HepG2 (cell line): Measurements from ENCODE around the gene NCBP2. TPM values are rescaled to one million over a fixed set of nuclear protein-coding genes. Genes with fewer than 3 reads are reported as not detected.

Source experiments
- AGO1 ChIP-seq: fragments of 200-400 bp; formaldehyde crosslinking; IDR thresholded peaks from 2 replicates; pipeline ENCODE4 v1.6.1; 2017; ENCODE audit warnings: mild to moderate bottlenecking, low read depth, low read length, moderate library complexity; ENCODE audit not compliant: poor library complexity, severe bottlenecking
- ARID2 ChIP-seq: sonication (generic); formaldehyde crosslinking; IDR thresholded peaks from 2 replicates; pipeline ENCODE4 v1.8.1; 2022; ENCODE audit warnings: mild to moderate bottlenecking, missing genetic modification reagents, borderline replicate concordance
- CBX5 ChIP-seq: sonication (generic); formaldehyde crosslinking; IDR thresholded peaks from 2 replicates; pipeline ENCODE4 v1.4.0; 2020; ENCODE audit warnings: missing genetic modification reagents, borderline replicate concordance
- MATR3 ChIP-seq: sonication (generic); formaldehyde crosslinking; IDR thresholded peaks from 2 replicates; pipeline ENCODE4 v1.4.0; 2020; ENCODE audit warnings: missing genetic modification reagents
- POLR2A ChIP-seq, 2 experiments: IDR thresholded peaks; 2 replicates each; pipeline ENCODE4 v1.6.1; 2011; ENCODE audit warnings: low read depth in 2 of 2, low read length in 2 of 2, mild to moderate bottlenecking in 1 of 2, moderate library complexity in 1 of 2; ENCODE audit not compliant: insufficient read depth in 1 of 2
- RARA ChIP-seq: IDR thresholded peaks from 2 replicates; pipeline ENCODE4 v1.6.1; 2016; ENCODE audit warnings: missing genetic modification reagents, missing compliant biosample characterization
- SAP130 ChIP-seq: IDR thresholded peaks from 2 replicates; pipeline ENCODE4 v1.6.1; 2016; ENCODE audit warnings: low read depth
- SP4 ChIP-seq: sonication (generic); formaldehyde crosslinking; IDR thresholded peaks from 2 replicates; pipeline ENCODE4 v1.8.1; 2023; ENCODE audit warnings: mild to moderate bottlenecking, missing genetic modification reagents
- ZFY ChIP-seq: sonication (generic); formaldehyde crosslinking; IDR thresholded peaks from 2 replicates; pipeline ENCODE4 v1.4.0; 2020; ENCODE audit warnings: missing genetic modification reagents
- ZNF572 ChIP-seq: sonication (generic); formaldehyde crosslinking; IDR thresholded peaks from 2 replicates; pipeline ENCODE4 v1.5.1; 2020; ENCODE audit warnings: mild to moderate bottlenecking, missing genetic modification reagents
- polyA plus RNA-seq, 8 experiments: library from polyadenylated mRNA; depleted of rRNA in 3 of 8; stranded (reverse) in 7 of 8; unstranded in 1 of 8; fragments of >200 nt; fragmentation: Illumina TruSeq in 4 of 8; extraction: Trizol in 4 of 8; gene quantifications; 2 replicates each; pipeline versions ENCODE4 v1.2.1 to v1.2.3, GENCODE V29; 2011 to 2016; ENCODE audit warnings: low read depth in 4 of 8, missing spikeins in 1 of 8, mixed read lengths in 1 of 8; ENCODE audit not compliant: insufficient read depth in 1 of 8
- total RNA-seq, 5 experiments: library from RNA; depleted of rRNA; stranded (reverse); fragments of >200 nt; fragmentation: Illumina TruSeq; extraction: Trizol; gene quantifications; 2 replicates each; pipeline ENCODE4 v1.2.3, GENCODE V29; 2016; ENCODE audit warnings: low read depth in 1 of 5
- TF ChIP-seq, protein P1 (sequence below), 2 experiments: fragments of 450-650 bp in 1 of 2; sonication (generic) in 1 of 2; formaldehyde crosslinking in 1 of 2; IDR thresholded peaks; 2 replicates each; pipeline versions ENCODE4 v1.6.1 to v1.8.0; 2016 to 2022; ENCODE audit warnings: antibody characterized with exemption in 1 of 2, mild to moderate bottlenecking in 1 of 2, missing genetic modification reagents in 1 of 2
- TF ChIP-seq, protein P2 (sequence below): sonication (generic); formaldehyde crosslinking; IDR thresholded peaks from 2 replicates; pipeline ENCODE4 v1.8.0; 2022; ENCODE audit warnings: missing genetic modification reagents, mild to moderate bottlenecking, inconsistent platforms, borderline replicate concordance
- TF ChIP-seq, protein P3 (sequence below): sonication (generic); formaldehyde crosslinking; IDR thresholded peaks from 2 replicates; pipeline ENCODE4 v1.5.0; 2020; ENCODE audit warnings: mild to moderate bottlenecking, low read depth, missing genetic modification reagents, borderline replicate concordance
- TF ChIP-seq, protein P4 (sequence below): sonication (generic); formaldehyde crosslinking; IDR thresholded peaks from 2 replicates; pipeline ENCODE4 v1.5.1; 2020; ENCODE audit warnings: mild to moderate bottlenecking, missing genetic modification reagents, moderate library complexity

Gene NCBP2
- total and polyA plus RNA-seq, 2 of the 13 experiments (the other 11 are each of a cell fraction or from before 2014, with no cell fraction given): 58.7 to 95.5 TPM

DNA sequence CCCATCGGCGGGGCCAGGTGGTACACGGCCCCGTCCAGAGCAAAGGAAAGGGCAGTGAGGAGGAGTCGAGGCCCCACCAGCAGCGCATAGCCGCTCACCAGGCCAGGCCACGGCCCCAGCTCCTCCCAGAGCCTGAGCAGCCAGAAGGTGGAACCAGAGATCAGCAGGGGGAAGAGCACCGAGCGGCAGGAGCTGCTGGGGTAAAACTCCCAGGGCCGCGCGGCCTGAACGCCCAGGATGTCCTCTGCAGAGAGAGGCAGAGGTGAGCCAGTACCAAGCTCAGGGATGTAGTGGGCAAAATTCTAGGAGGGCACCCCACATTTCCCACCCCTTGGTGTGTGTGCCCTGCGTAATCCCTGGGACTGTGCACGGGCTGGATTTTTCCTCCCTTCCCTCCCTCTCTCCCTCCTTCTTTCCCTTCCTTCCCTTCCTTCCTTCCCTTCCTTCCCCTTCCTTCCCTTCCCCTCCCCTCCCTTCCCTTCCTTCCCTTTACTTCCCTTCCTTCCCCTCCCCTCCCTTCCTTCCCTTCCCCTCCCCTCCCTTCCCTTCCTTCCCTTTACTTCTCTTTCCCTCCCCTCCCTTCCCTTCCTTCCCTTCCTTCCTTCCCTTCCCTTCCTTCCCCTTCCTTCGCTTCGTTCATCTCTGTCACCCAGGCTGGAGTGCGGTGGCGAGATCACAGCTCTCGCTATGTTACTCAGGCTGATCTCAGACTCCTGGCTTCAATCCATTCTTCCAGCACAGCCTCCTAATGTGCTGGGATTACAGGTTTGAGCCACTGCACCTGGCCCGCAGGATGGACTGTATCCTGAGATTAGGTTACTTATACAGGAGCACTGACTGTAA, 6.3 kb upstream of the NCBP2 start (continued):
- TF ChIP-seq, protein P1, sequence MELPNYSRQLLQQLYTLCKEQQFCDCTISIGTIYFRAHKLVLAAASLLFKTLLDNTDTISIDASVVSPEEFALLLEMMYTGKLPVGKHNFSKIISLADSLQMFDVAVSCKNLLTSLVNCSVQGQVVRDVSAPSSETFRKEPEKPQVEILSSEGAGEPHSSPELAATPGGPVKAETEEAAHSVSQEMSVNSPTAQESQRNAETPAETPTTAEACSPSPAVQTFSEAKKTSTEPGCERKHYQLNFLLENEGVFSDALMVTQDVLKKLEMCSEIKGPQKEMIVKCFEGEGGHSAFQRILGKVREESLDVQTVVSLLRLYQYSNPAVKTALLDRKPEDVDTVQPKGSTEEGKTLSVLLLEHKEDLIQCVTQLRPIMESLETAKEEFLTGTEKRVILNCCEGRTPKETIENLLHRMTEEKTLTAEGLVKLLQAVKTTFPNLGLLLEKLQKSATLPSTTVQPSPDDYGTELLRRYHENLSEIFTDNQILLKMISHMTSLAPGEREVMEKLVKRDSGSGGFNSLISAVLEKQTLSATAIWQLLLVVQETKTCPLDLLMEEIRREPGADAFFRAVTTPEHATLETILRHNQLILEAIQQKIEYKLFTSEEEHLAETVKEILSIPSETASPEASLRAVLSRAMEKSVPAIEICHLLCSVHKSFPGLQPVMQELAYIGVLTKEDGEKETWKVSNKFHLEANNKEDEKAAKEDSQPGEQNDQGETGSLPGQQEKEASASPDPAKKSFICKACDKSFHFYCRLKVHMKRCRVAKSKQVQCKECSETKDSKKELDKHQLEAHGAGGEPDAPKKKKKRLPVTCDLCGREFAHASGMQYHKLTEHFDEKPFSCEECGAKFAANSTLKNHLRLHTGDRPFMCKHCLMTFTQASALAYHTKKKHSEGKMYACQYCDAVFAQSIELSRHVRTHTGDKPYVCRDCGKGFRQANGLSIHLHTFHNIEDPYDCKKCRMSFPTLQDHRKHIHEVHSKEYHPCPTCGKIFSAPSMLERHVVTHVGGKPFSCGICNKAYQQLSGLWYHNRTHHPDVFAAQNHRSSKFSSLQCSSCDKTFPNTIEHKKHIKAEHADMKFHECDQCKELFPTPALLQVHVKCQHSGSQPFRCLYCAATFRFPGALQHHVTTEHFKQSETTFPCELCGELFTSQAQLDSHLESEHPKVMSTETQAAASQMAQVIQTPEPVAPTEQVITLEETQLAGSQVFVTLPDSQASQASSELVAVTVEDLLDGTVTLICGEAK (IDR thresholded peaks at IDR 0.05): no peak
- TF ChIP-seq, protein P1 (CRISPR knock-in tag; IDR thresholded peaks at IDR 0.05): no peak
- TF ChIP-seq, protein P2, sequence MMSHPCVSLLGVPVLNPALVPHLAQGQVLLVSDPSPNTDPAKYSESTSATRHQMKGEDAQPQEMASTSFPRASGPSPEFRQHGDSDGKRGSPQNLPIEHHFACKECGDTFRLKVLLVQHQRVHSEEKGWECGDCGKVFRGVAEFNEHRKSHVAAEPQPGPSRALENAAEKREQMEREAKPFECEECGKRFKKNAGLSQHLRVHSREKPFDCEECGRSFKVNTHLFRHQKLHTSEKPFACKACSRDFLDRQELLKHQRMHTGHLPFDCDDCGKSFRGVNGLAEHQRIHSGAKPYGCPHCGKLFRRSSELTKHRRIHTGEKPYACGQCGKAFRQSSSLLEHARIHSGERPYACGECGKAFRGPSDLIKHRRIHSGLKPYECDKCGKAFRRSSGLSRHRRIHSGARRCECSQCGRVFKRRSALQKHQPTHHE: 0 out of 2 replicates have a peak, but pooled peaks have one; percentile 63
- TF ChIP-seq ZNF572 (CRISPR knock-in tag) (peak; percentile 47; the same call in 1 of the 2 replicates), RARA (CRISPR knock-in tag) (0 out of 2 replicates have a peak, but pooled peaks have one; percentile 14), POLR2A (IDR thresholded peaks at IDR 0.05; ENCODE audit: insufficient read depth in 1 of 2, low read depth in 2 of 2, low read length in 2 of 2) (peak in 1 of 2 experiments; percentile 20; a peak in 1 of 4 replicates), ZFY (CRISPR knock-in tag) (peak; percentile 77), AGO1 (no peak), SP4 (CRISPR knock-in tag) (peak; percentile 77), MATR3 (no peak), SAP130 (CRISPR knock-in tag) (0 out of 2 replicates have a peak, but pooled peaks have one; percentile 20), CBX5 (no peak), ARID2 (CRISPR knock-in tag) (peak; percentile 56; the same call in 1 of the 2 replicates)
- TF ChIP-seq, protein P3, sequence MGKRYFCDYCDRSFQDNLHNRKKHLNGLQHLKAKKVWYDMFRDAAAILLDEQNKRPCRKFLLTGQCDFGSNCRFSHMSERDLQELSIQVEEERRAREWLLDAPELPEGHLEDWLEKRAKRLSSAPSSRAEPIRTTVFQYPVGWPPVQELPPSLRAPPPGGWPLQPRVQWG (CRISPR knock-in tag): no peak
- TF ChIP-seq, protein P4, sequence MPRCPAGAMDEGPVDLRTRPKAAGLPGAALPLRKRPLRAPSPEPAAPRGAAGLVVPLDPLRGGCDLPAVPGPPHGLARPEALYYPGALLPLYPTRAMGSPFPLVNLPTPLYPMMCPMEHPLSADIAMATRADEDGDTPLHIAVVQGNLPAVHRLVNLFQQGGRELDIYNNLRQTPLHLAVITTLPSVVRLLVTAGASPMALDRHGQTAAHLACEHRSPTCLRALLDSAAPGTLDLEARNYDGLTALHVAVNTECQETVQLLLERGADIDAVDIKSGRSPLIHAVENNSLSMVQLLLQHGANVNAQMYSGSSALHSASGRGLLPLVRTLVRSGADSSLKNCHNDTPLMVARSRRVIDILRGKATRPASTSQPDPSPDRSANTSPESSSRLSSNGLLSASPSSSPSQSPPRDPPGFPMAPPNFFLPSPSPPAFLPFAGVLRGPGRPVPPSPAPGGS (CRISPR knock-in tag): peak; percentile 72
